HEK293 (cell line): ENCODE data around the gene MS4A18.

Source experiments
- CTCF ChIA-PET: fragments of 350-600 bp; formaldehyde crosslinking; extraction: SDS; loops from one replicate; lab custom pipeline; 2021; ENCODE audit warnings: antibody characterized with exemption; lab: Yijun Ruan, JAX
- POLR2A ChIA-PET: fragments of 300-600 bp; formaldehyde crosslinking; extraction: SDS; loops from one replicate; lab custom pipeline; 2020; ENCODE audit warnings: antibody characterized with exemption, inconsistent platforms; lab: Yijun Ruan, JAX
- H3K27ac ChIP-seq: fragments of 200-500 bp; sonication (Bioruptor generic); 2 replicates; pipeline ENCODE4 v1.5.1; 2014; ENCODE audit warnings: low read depth, low read length, control low read depth, inconsistent platforms; ENCODE audit errors: extremely low read depth
- H3K36me3 ChIP-seq, 2 experiments: fragments of 200-500 bp in 1 of 2; sonication (Bioruptor generic) in 1 of 2; 1 replicate in 1 of 2; 2 replicates in 1 of 2; pipeline ENCODE4 v1.5.1; 2014 to 2017; ENCODE audit warnings: inconsistent platforms in 2 of 2, low read length in 2 of 2; ENCODE audit not compliant: control insufficient read depth in 2 of 2, insufficient read depth in 1 of 2
- H3K4me1 ChIP-seq: fragments of 200-500 bp; sonication (Bioruptor generic); 2 replicates; pipeline ENCODE4 v1.5.1; 2014; ENCODE audit warnings: mild to moderate bottlenecking, low read length, inconsistent platforms; ENCODE audit not compliant: control insufficient read depth, insufficient read depth
- H3K4me3 ChIP-seq: 2 replicates; pipeline ENCODE4 v1.5.1; 2011; ENCODE audit warnings: low read depth, mild to moderate bottlenecking, control low read depth, low read length, moderate library complexity
- H3K9me3 ChIP-seq: fragments of 200-500 bp; sonication (Bioruptor generic); 2 replicates; pipeline ENCODE4 v1.5.1; 2014; ENCODE audit warnings: low read depth, low read length, inconsistent platforms; ENCODE audit not compliant: control insufficient read depth, insufficient read depth
- BCL11A ChIP-seq: fragments of 450-650 bp; formaldehyde crosslinking; IDR thresholded peaks from 2 replicates; pipeline ENCODE4 v1.5.1; 2016; ENCODE audit warnings: low read depth, missing biosample characterization, missing genetic modification characterization
- GLIS1 ChIP-seq: fragments of 450-650 bp; formaldehyde crosslinking; IDR thresholded peaks from 2 replicates; pipeline ENCODE4 v1.5.1; 2016; ENCODE audit warnings: missing biosample characterization, missing genetic modification characterization
- HOXA7 ChIP-seq: sonication (generic); formaldehyde crosslinking; IDR thresholded peaks from 2 replicates; pipeline ENCODE4 v1.8.1; 2022; ENCODE audit warnings: missing genetic modification reagents, borderline replicate concordance
- KLF9 ChIP-seq: fragments of 450-650 bp; formaldehyde crosslinking; IDR thresholded peaks from 2 replicates; pipeline ENCODE4 v1.5.1; 2016; ENCODE audit warnings: missing biosample characterization, missing genetic modification characterization, low read depth
- SCRT1 ChIP-seq: fragments of 450-650 bp; formaldehyde crosslinking; IDR thresholded peaks from 2 replicates; pipeline ENCODE4 v1.5.1; 2016; ENCODE audit warnings: missing biosample characterization, missing genetic modification characterization, borderline replicate concordance
- SCRT2 ChIP-seq: fragments of 450-650 bp; formaldehyde crosslinking; IDR thresholded peaks from 2 replicates; pipeline ENCODE4 v1.5.1; 2016; ENCODE audit warnings: missing biosample characterization, missing genetic modification characterization
- SP7 ChIP-seq: fragments of 450-650 bp; formaldehyde crosslinking; IDR thresholded peaks from 2 replicates; pipeline ENCODE4 v1.5.1; 2016; ENCODE audit warnings: missing biosample characterization, missing genetic modification characterization
- ZBTB26 ChIP-seq: fragments of 450-650 bp; formaldehyde crosslinking; optimal IDR thresholded peaks from 2 replicates; pipeline ENCODE3; 2016; ENCODE audit warnings: missing biosample characterization, mild to moderate bottlenecking, missing genetic modification characterization
- ZNF114 ChIP-seq: fragments of 450-650 bp; formaldehyde crosslinking; IDR thresholded peaks from 2 replicates; pipeline ENCODE4 v1.5.0; 2017; ENCODE audit warnings: missing biosample characterization, missing genetic modification characterization
- ZNF132 ChIP-seq: fragments of 450-650 bp; formaldehyde crosslinking; IDR thresholded peaks from 2 replicates; pipeline ENCODE4 v1.5.1; 2017; ENCODE audit warnings: missing biosample characterization, missing genetic modification characterization, borderline replicate concordance
- ZNF133 ChIP-seq: fragments of 450-650 bp; formaldehyde crosslinking; IDR thresholded peaks from 2 replicates; pipeline ENCODE4 v1.5.1; 2016; ENCODE audit warnings: missing biosample characterization, missing genetic modification characterization
- ZNF2 ChIP-seq: fragments of 450-650 bp; formaldehyde crosslinking; IDR thresholded peaks from 2 replicates; pipeline ENCODE4 v1.5.1; 2016; ENCODE audit warnings: missing biosample characterization, missing genetic modification characterization
- ZNF324 ChIP-seq: fragments of 450-650 bp; formaldehyde crosslinking; IDR thresholded peaks from 2 replicates; pipeline ENCODE4 v1.5.1; 2016; ENCODE audit warnings: missing biosample characterization, missing genetic modification characterization
- ZNF426 ChIP-seq: fragments of 450-650 bp; formaldehyde crosslinking; IDR thresholded peaks from 2 replicates; pipeline ENCODE4 v1.5.1; 2017; ENCODE audit warnings: missing biosample characterization, missing genetic modification characterization, mild to moderate bottlenecking, inconsistent platforms, moderate library complexity
- ZNF514 ChIP-seq: fragments of 450-650 bp; formaldehyde crosslinking; IDR thresholded peaks from 2 replicates; pipeline ENCODE4 v1.5.1; 2016; ENCODE audit warnings: missing biosample characterization, missing genetic modification characterization
- ZNF561 ChIP-seq: fragments of 450-650 bp; IDR thresholded peaks from 2 replicates; pipeline ENCODE4 v1.5.1; 2018; ENCODE audit warnings: missing biosample characterization, missing genetic modification characterization, borderline replicate concordance
- ZNF623 ChIP-seq: fragments of 450-650 bp; formaldehyde crosslinking; IDR thresholded peaks from 2 replicates; pipeline ENCODE4 v1.5.1; 2016; ENCODE audit warnings: missing biosample characterization, missing genetic modification characterization
- ZNF629 ChIP-seq: fragments of 450-650 bp; formaldehyde crosslinking; IDR thresholded peaks from 2 replicates; pipeline ENCODE4 v1.5.1; 2017; ENCODE audit warnings: missing biosample characterization, missing genetic modification characterization
- ZNF654 ChIP-seq: fragments of 450-650 bp; formaldehyde crosslinking; IDR thresholded peaks from 2 replicates; pipeline ENCODE4 v1.5.1; 2016; ENCODE audit warnings: low read depth, missing biosample characterization, missing genetic modification characterization
- ZNF658 ChIP-seq: fragments of 450-650 bp; formaldehyde crosslinking; IDR thresholded peaks from 2 replicates; pipeline ENCODE4; 2016; ENCODE audit warnings: missing biosample characterization, missing genetic modification characterization
- ZNF701 ChIP-seq: fragments of 450-650 bp; formaldehyde crosslinking; IDR thresholded peaks from 2 replicates; pipeline ENCODE4 v1.5.1; 2016; ENCODE audit warnings: missing biosample characterization, missing genetic modification characterization
- ZNF768 ChIP-seq: fragments of 450-650 bp; formaldehyde crosslinking; IDR thresholded peaks from 2 replicates; pipeline ENCODE4 v1.5.1; 2018; ENCODE audit warnings: missing biosample characterization, mild to moderate bottlenecking, missing genetic modification characterization
- ZNF785 ChIP-seq: fragments of 450-650 bp; formaldehyde crosslinking; IDR thresholded peaks from 2 replicates; pipeline ENCODE4 v1.5.1; 2016; ENCODE audit warnings: missing biosample characterization, missing genetic modification characterization
- ZNF830 ChIP-seq: fragments of 450-650 bp; IDR thresholded peaks from 2 replicates; pipeline ENCODE4 v1.5.0; 2018; ENCODE audit warnings: missing biosample characterization, missing genetic modification characterization, low read depth, mild to moderate bottlenecking, moderate library complexity
- TF ChIP-seq, protein P1 (sequence below): fragments of 450-650 bp; formaldehyde crosslinking; conservative IDR thresholded peaks from 2 replicates; pipeline ENCODE4 v1.5.1; 2016; ENCODE audit warnings: low read depth, missing biosample characterization, missing genetic modification characterization
- TF ChIP-seq, protein P2 (sequence below): fragments of 450-650 bp; formaldehyde crosslinking; IDR thresholded peaks from 2 replicates; pipeline ENCODE4 v1.5.1; 2016; ENCODE audit warnings: missing biosample characterization, missing genetic modification characterization
- TF ChIP-seq, protein P3 (sequence below): fragments of 450-650 bp; formaldehyde crosslinking; IDR thresholded peaks from 2 replicates; pipeline ENCODE4 v1.5.1; 2016; ENCODE audit warnings: missing biosample characterization, missing genetic modification characterization

Gene MS4A18

GRCh38 chr11:60739114-60739513, 14.6 kb downstream of the MS4A18 start:
- H3K4me1 ChIP-seq, result no peaks in the 10 kb centered on the region
- H3K4me3 ChIP-seq, result no peak overlapping the region
- TF ChIP-seq ZNF324 (tag by site-specific recombination), result no peak
- no peak for TF ChIP-seq ZBTB26 (tag by site-specific recombination)
- TF ChIP-seq ZNF133 (tag by site-specific recombination), result no peak
- no peak for TF ChIP-seq ZNF629 (tag by site-specific recombination)
- no peak for TF ChIP-seq GLIS1 (tag by site-specific recombination)
- no peak for TF ChIP-seq ZNF658 (tag by site-specific recombination)
- no peak for TF ChIP-seq ZNF426
- no peak for TF ChIP-seq ZNF654 (tag by site-specific recombination)
- TF ChIP-seq ZNF768 (tag by site-specific recombination), result no peak
- no peak for TF ChIP-seq ZNF561 (tag by site-specific recombination)
- TF ChIP-seq, protein P1, sequence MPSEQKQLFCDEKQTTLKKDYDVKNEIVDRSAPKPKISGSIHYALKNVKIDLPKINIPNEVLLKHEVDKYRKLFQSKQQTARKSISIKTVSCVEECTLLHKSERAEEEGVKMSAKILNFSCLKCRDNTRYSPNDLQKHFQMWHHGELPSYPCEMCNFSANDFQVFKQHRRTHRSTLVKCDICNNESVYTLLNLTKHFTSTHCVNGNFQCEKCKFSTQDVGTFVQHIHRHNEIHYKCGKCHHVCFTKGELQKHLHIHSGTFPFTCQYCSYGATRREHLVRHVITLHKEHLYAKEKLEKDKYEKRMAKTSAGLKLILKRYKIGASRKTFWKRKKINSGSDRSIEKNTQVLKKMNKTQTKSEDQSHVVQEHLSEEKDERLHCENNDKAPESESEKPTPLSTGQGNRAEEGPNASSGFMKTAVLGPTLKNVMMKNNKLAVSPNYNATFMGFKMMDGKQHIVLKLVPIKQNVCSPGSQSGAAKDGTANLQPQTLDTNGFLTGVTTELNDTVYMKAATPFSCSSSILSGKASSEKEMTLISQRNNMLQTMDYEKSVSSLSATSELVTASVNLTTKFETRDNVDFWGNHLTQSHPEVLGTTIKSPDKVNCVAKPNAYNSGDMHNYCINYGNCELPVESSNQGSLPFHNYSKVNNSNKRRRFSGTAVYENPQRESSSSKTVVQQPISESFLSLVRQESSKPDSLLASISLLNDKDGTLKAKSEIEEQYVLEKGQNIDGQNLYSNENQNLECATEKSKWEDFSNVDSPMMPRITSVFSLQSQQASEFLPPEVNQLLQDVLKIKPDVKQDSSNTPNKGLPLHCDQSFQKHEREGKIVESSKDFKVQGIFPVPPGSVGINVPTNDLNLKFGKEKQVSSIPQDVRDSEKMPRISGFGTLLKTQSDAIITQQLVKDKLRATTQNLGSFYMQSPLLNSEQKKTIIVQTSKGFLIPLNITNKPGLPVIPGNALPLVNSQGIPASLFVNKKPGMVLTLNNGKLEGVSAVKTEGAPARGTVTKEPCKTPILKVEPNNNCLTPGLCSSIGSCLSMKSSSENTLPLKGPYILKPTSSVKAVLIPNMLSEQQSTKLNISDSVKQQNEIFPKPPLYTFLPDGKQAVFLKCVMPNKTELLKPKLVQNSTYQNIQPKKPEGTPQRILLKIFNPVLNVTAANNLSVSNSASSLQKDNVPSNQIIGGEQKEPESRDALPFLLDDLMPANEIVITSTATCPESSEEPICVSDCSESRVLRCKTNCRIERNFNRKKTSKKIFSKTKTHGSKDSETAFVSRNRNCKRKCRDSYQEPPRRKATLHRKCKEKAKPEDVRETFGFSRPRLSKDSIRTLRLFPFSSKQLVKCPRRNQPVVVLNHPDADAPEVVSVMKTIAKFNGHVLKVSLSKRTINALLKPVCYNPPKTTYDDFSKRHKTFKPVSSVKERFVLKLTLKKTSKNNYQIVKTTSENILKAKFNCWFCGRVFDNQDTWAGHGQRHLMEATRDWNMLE (tag by site-specific recombination), result no peak
- TF ChIP-seq, protein P2, sequence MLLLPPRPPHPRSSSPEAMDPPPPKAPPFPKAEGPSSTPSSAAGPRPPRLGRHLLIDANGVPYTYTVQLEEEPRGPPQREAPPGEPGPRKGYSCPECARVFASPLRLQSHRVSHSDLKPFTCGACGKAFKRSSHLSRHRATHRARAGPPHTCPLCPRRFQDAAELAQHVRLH, result no peak
- TF ChIP-seq, all 188 proteins: peak for 0
- Histone ChIP-seq H3K27ac (no peak overlapping the region), H3K36me3 (no peaks in the 10 kb centered on the region), H3K9me3 (no peaks in the 10 kb centered on the region)
- ChIA-PET POLR2A (no interaction called here), CTCF (interaction anchor here (0.6 kb wide), 1 partner anchor 404 kb away, joined by 3 read pairs; no protein-coding TSS in a partner anchor)

DNA sequence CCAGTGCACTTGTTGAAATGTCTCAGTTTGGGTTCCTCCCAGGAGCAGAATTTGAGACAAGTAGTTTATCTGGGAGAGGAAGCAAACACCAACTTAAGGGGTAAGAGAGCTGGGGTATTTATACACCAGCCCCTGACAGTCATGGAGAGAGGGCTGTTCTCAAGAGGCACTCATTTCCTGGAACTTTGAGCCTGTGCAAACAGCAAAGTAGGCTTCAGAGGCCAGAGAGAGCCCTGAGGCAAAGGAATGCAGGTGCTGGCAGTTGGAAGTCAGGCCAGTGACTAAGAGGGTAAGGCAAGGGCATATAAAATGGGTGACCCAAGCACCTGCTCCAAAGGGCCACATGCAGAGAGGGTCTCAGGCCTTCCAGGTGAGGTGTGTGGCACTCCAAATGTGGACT, 16.1 kb downstream of the MS4A18 start:
- no peak overlapping the region for H3K4me3 ChIP-seq
- TF ChIP-seq ZNF830 (no peak), ZNF514 (tag by site-specific recombination) (no peak), BCL11A (tag by site-specific recombination) (no peak), GLIS1 (tag by site-specific recombination) (no peak), ZNF132 (tag by site-specific recombination) (no peak), SP7 (tag by site-specific recombination) (no peak), ZNF785 (tag by site-specific recombination) (no peak), ZNF114 (no peak), SCRT1 (tag by site-specific recombination) (no peak), HOXA7 (CRISPR knock-in tag) (no peak), ZNF701 (tag by site-specific recombination) (no peak), SCRT2 (tag by site-specific recombination) (no peak), ZNF2 (tag by site-specific recombination) (no peak), ZNF623 (tag by site-specific recombination) (no peak), KLF9 (tag by site-specific recombination) (no peak)
- TF ChIP-seq, protein P3, sequence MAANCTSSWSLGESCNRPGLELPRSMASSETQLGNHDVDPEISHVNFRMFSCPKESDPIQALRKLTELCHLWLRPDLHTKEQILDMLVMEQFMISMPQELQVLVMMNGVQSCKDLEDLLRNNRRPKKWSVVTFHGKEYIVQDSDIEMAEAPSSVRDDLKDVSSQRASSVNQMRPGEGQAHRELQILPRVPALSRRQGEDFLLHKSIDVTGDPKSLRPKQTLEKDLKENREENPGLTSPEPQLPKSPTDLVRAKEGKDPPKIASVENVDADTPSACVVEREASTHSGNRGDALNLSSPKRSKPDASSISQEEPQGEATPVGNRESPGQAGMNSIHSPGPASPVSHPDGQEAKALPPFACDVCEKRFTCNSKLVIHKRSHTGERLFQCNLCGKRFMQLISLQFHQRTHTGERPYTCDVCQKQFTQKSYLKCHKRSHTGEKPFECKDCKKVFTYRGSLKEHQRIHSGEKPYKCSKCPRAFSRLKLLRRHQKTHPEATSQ (tag by site-specific recombination), result no peak
- TF ChIP-seq, all 188 proteins: peak for 0
- CTCF ChIA-PET, result interaction anchor here (0.5 to 0.6 kb wide), 3 partner anchors 35 to 947 kb away, joined by 3 read pairs; no protein-coding TSS in a partner anchor
- POLR2A ChIA-PET, result no interaction called here
- Histone ChIP-seq H3K36me3 (no peaks in the 10 kb centered on the region), H3K27ac (no peak overlapping the region), H3K4me1 (no peaks in the 10 kb centered on the region), H3K9me3 (no peaks in the 10 kb centered on the region)
